ENCODE results near the gene EFEMP2. TPM values are rescaled to one million over a fixed set of nuclear protein-coding genes. Genes with fewer than 3 reads are reported as not detected.

Gene EFEMP2
- total and polyA plus RNA-seq, 2 experiments from 2014 or later = 7.4 to 9.4 TPM

GRCh38 chr11:65816696-65817095, 55.9 kb downstream of the EFEMP2 start (continued):
- TF ChIP-seq ETS1 (IDR thresholded peaks at IDR 0.05) = no peak
- TF ChIP-seq POLR2AphosphoS5 (IDR thresholded peaks at IDR 0.05; ENCODE audit: low read depth) = no peak
- TF ChIP-seq ZNF114 (CRISPR knock-in tag; IDR thresholded peaks at IDR 0.05) = no peak
- no peak for TF ChIP-seq JUNB (IDR thresholded peaks at IDR 0.05; ENCODE audit: unreplicated experiment)

Other genes starting within 250 kb of the EFEMP2 start
- 54.6 and 56.7 TPM in 2 replicates for gene SIPA1, start 234.7 kb downstream of the EFEMP2 start, total RNA-seq (2014; rRNA removed; shearing (Covaris generic))
- gene SIPA1, start 234.7 kb downstream of the EFEMP2 start, polyA plus RNA-seq (2016; fragmentation: Nextera tagmentation; extraction: Ambion mirVana) = 50.1 and 75.5 TPM in 2 replicates
- gene RELA, start 209.9 kb downstream of the EFEMP2 start, total RNA-seq (2014; rRNA removed; shearing (Covaris generic)) = 17.0 and 22.8 TPM in 2 replicates
- 12.9 and 18.5 TPM in 2 replicates for gene RELA, start 209.9 kb downstream of the EFEMP2 start, polyA plus RNA-seq (2016; fragmentation: Nextera tagmentation; extraction: Ambion mirVana)
- 33.3 and 40.4 TPM in 2 replicates for gene KAT5, start 160.5 kb downstream of the EFEMP2 start, total RNA-seq (2014; rRNA removed; shearing (Covaris generic))
- 34.6 and 34.8 TPM in 2 replicates for gene KAT5, start 160.5 kb downstream of the EFEMP2 start, polyA plus RNA-seq (2016; fragmentation: Nextera tagmentation; extraction: Ambion mirVana)
- gene RNASEH2C, start 152.0 kb downstream of the EFEMP2 start, total RNA-seq (2014; rRNA removed; shearing (Covaris generic)) = 37.8 and 70.8 TPM in 2 replicates
- gene RNASEH2C, start 152.0 kb downstream of the EFEMP2 start, polyA plus RNA-seq (2016; fragmentation: Nextera tagmentation; extraction: Ambion mirVana) = 73.2 and 74.8 TPM in 2 replicates
- gene AP5B1, start 91.8 kb downstream of the EFEMP2 start, total RNA-seq (2014; rRNA removed; shearing (Covaris generic)) = 12.5 and 16.1 TPM in 2 replicates
- 3.1 TPM in 2 replicates for gene AP5B1, start 91.8 kb downstream of the EFEMP2 start, polyA plus RNA-seq (2016; fragmentation: Nextera tagmentation; extraction: Ambion mirVana)
- 3.3 and 5.1 TPM in 2 replicates for gene OVOL1, start 85.7 kb downstream of the EFEMP2 start, total RNA-seq (2014; rRNA removed; shearing (Covaris generic))
- gene OVOL1, start 85.7 kb downstream of the EFEMP2 start, polyA plus RNA-seq (2016; fragmentation: Nextera tagmentation; extraction: Ambion mirVana) = 1.4 and 1.5 TPM in 2 replicates
- 0.49 TPM in 1 of 2 replicates, not detected in the other for gene SNX32, start 38.8 kb downstream of the EFEMP2 start, total RNA-seq (2014; rRNA removed; shearing (Covaris generic))
- 1.2 and 2.4 TPM in 2 replicates for gene SNX32, start 38.8 kb downstream of the EFEMP2 start, polyA plus RNA-seq (2016; fragmentation: Nextera tagmentation; extraction: Ambion mirVana)
- gene CFL1, start 14.6 kb downstream of the EFEMP2 start, total RNA-seq (2014; rRNA removed; shearing (Covaris generic)) = 981 and 1,393 TPM in 2 replicates
- gene CFL1, start 14.6 kb downstream of the EFEMP2 start, polyA plus RNA-seq (2016; fragmentation: Nextera tagmentation; extraction: Ambion mirVana) = 1,996 and 2,124 TPM in 2 replicates
- 35.5 and 48.6 TPM in 2 replicates for gene MUS81, start 12.4 kb downstream of the EFEMP2 start, total RNA-seq (2014; rRNA removed; shearing (Covaris generic))
- gene MUS81, start 12.4 kb downstream of the EFEMP2 start, polyA plus RNA-seq (2016; fragmentation: Nextera tagmentation; extraction: Ambion mirVana) = 38.5 and 39.1 TPM in 2 replicates
- gene CTSW, start 7.0 kb upstream of the EFEMP2 start, total RNA-seq (2014; rRNA removed; shearing (Covaris generic)) = not detected in 2 replicates
- gene CTSW, start 7.0 kb upstream of the EFEMP2 start, polyA plus RNA-seq (2016; fragmentation: Nextera tagmentation; extraction: Ambion mirVana) = 0.17 TPM in 1 of 2 replicates, not detected in the other
- 94.3 and 102 TPM in 2 replicates for gene FIBP, start 15.7 kb upstream of the EFEMP2 start, total RNA-seq (2014; rRNA removed; shearing (Covaris generic))
- gene FIBP, start 15.7 kb upstream of the EFEMP2 start, polyA plus RNA-seq (2016; fragmentation: Nextera tagmentation; extraction: Ambion mirVana) = 79.0 and 84.4 TPM in 2 replicates
- 57.3 and 66.3 TPM in 2 replicates for gene CCDC85B, start 17.9 kb upstream of the EFEMP2 start, total RNA-seq (2014; rRNA removed; shearing (Covaris generic))
- 54.5 and 60.4 TPM in 2 replicates for gene CCDC85B, start 17.9 kb upstream of the EFEMP2 start, polyA plus RNA-seq (2016; fragmentation: Nextera tagmentation; extraction: Ambion mirVana)
- gene FOSL1, start 27.6 kb upstream of the EFEMP2 start, total RNA-seq (2014; rRNA removed; shearing (Covaris generic)) = 10.1 and 14.6 TPM in 2 replicates
- 17.1 and 20.1 TPM in 2 replicates for gene FOSL1, start 27.6 kb upstream of the EFEMP2 start, polyA plus RNA-seq (2016; fragmentation: Nextera tagmentation; extraction: Ambion mirVana)
- 21.6 and 23.2 TPM in 2 replicates for gene C11orf68, start 46.3 kb upstream of the EFEMP2 start, total RNA-seq (2014; rRNA removed; shearing (Covaris generic))
- 16.8 and 18.6 TPM in 2 replicates for gene C11orf68, start 46.3 kb upstream of the EFEMP2 start, polyA plus RNA-seq (2016; fragmentation: Nextera tagmentation; extraction: Ambion mirVana)
- gene DRAP1, start 46.6 kb upstream of the EFEMP2 start, total RNA-seq (2014; rRNA removed; shearing (Covaris generic)) = 83.0 and 121 TPM in 2 replicates
- 294 and 358 TPM in 2 replicates for gene DRAP1, start 46.6 kb upstream of the EFEMP2 start, polyA plus RNA-seq (2016; fragmentation: Nextera tagmentation; extraction: Ambion mirVana)
- 1.1 and 2.0 TPM in 2 replicates for gene TSGA10IP, start 72.7 kb upstream of the EFEMP2 start, total RNA-seq (2014; rRNA removed; shearing (Covaris generic))
- gene TSGA10IP, start 72.7 kb upstream of the EFEMP2 start, polyA plus RNA-seq (2016; fragmentation: Nextera tagmentation; extraction: Ambion mirVana) = 1.6 and 2.5 TPM in 2 replicates
- 43.9 and 55.8 TPM in 2 replicates for gene SART1, start 88.9 kb upstream of the EFEMP2 start, total RNA-seq (2014; rRNA removed; shearing (Covaris generic))
- 91.0 and 105 TPM in 2 replicates for gene SART1, start 88.9 kb upstream of the EFEMP2 start, polyA plus RNA-seq (2016; fragmentation: Nextera tagmentation; extraction: Ambion mirVana)
- gene EIF1AD, start 129.4 kb upstream of the EFEMP2 start, total RNA-seq (2014; rRNA removed; shearing (Covaris generic)) = 30.8 and 32.1 TPM in 2 replicates
- 16.1 and 18.6 TPM in 2 replicates for gene EIF1AD, start 129.4 kb upstream of the EFEMP2 start, polyA plus RNA-seq (2016; fragmentation: Nextera tagmentation; extraction: Ambion mirVana)
- 44.7 and 58.2 TPM in 2 replicates for gene BANF1, start 129.7 kb upstream of the EFEMP2 start, total RNA-seq (2014; rRNA removed; shearing (Covaris generic))
- gene BANF1, start 129.7 kb upstream of the EFEMP2 start, polyA plus RNA-seq (2016; fragmentation: Nextera tagmentation; extraction: Ambion mirVana) = 765 and 903 TPM in 2 replicates
- gene CST6, start 139.2 kb upstream of the EFEMP2 start, total RNA-seq (2014; rRNA removed; shearing (Covaris generic)) = 4.2 and 5.9 TPM in 2 replicates
- 8.3 and 9.9 TPM in 2 replicates for gene CST6, start 139.2 kb upstream of the EFEMP2 start, polyA plus RNA-seq (2016; fragmentation: Nextera tagmentation; extraction: Ambion mirVana)
- gene CATSPER1, start 153.7 kb upstream of the EFEMP2 start, total RNA-seq (2014; rRNA removed; shearing (Covaris generic)) = not detected in 2 replicates
- not detected in 2 replicates for gene CATSPER1, start 153.7 kb upstream of the EFEMP2 start, polyA plus RNA-seq (2016; fragmentation: Nextera tagmentation; extraction: Ambion mirVana)
- gene GAL3ST3, start 176.4 kb upstream of the EFEMP2 start, total RNA-seq (2014; rRNA removed; shearing (Covaris generic)) = 48.0 and 63.4 TPM in 2 replicates
- gene GAL3ST3, start 176.4 kb upstream of the EFEMP2 start, polyA plus RNA-seq (2016; fragmentation: Nextera tagmentation; extraction: Ambion mirVana) = 12.7 and 15.6 TPM in 2 replicates
- 173 and 180 TPM in 2 replicates for gene SF3B2, start 179.6 kb upstream of the EFEMP2 start, total RNA-seq (2014; rRNA removed; shearing (Covaris generic))
- gene SF3B2, start 179.6 kb upstream of the EFEMP2 start, polyA plus RNA-seq (2016; fragmentation: Nextera tagmentation; extraction: Ambion mirVana) = 173 and 191 TPM in 2 replicates
- 23.7 and 37.5 TPM in 2 replicates for gene PACS1, start 197.5 kb upstream of the EFEMP2 start, total RNA-seq (2014; rRNA removed; shearing (Covaris generic))
- 8.0 and 8.8 TPM in 2 replicates for gene PACS1, start 197.5 kb upstream of the EFEMP2 start, polyA plus RNA-seq (2016; fragmentation: Nextera tagmentation; extraction: Ambion mirVana)

Data from GM23338 (cell line).